NB4 (cell line): ENCODE results near the gene RNMT.
"Not testable (repeated sequence)": the region's sequence is repeated elsewhere in the genome, so short reads cannot be mapped to it uniquely, and the experiment has no call there.

Experiments
- CTCF ChIP-seq: IDR thresholded peaks from one replicate; pipeline ENCODE4 v1.5.1; 2012; ENCODE audit warnings: low read depth, low read length
- POLR2A ChIP-seq: IDR thresholded peaks from 2 replicates; pipeline ENCODE4 v1.6.1; 2011; ENCODE audit warnings: mild to moderate bottlenecking; ENCODE audit not compliant: insufficient read length; ENCODE audit errors: extremely low read depth
- TF ChIP-seq, protein P1 (sequence below): IDR thresholded peaks from 2 replicates; pipeline ENCODE4 v1.6.1; 2011; ENCODE audit warnings: low read depth, low read length

DNA sequence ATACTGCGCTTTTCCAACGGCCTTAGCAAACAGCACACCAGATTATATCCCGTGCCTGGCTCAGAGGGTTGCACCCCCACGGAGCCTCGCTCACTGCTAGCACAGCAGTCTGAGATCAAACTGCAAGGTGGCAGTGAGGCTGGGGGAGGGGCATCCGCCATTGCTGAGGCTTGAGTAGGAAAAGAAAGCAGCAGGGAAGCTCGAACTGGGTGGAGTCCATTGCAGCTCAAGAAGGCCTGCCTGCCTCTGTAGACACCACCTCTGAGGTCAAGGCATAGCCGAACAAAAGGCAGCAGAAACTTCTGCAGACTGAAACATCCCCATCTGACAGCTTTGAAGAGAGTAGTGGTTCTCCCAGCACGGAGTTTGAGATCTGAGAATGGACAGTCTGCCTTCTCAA, 36.4 kb upstream of the RNMT start:
- TF ChIP-seq CTCF, POLR2A: not testable (repeated sequence)
- TF ChIP-seq, protein P1, sequence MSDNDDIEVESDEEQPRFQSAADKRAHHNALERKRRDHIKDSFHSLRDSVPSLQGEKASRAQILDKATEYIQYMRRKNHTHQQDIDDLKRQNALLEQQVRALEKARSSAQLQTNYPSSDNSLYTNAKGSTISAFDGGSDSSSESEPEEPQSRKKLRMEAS = not testable (repeated sequence)
